ENCODE results near the gene SERPINB10. TPM values are rescaled to one million over a fixed set of nuclear protein-coding genes. Genes with fewer than 3 reads are reported as not detected.

SERPINB10 gene
- total and polyA plus RNA-seq, 2 donors (not counting 1 experiment from before 2014, with no cell fraction given) = not detected

DNA sequence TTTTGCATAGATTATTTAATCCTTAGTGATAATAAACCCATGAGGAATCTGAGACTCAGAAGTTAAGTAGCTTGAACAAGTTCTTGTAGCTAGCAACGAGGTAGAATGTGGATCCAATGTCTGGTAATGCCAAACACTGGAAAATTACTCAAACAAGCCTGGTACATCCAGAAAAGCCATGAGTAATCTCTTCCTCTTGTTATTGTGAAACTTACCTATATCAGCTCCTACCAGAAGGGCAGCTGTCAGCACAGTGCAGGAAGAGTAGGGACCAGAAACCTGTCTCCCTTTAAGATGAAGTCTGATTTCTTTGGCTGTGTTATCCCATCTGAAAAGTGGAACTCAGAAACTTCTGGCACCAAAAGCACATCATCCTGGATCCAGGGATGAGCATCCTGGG lies 54.4 kb downstream of the SERPINB10 start:
- Histone ChIP-seq H4K20me1 (ENCODE audit: control insufficient read depth, insufficient read depth, low read length, poor library complexity, severe bottlenecking) (no peaks in the 10 kb centered on the region), H2AFZ (ENCODE audit: insufficient read depth, low read depth, low read length, poor library complexity, severe bottlenecking) (no peak overlapping the region), H3K4me2 (replicated peaks; ENCODE audit: low read depth, low read length, poor library complexity, severe bottlenecking) (no peak overlapping the region), H3K27ac (ENCODE audit: low read length in 2 of 2) (no peak overlapping the region), H3K27me3 (replicated peaks in 1 of 4; ENCODE audit: control extremely low read depth in 1 of 4, control insufficient read depth in 3 of 4, insufficient read depth in 4 of 4, low read length in 3 of 4) (no peaks in the 10 kb centered on the region), H3K9me3 (ENCODE audit: control extremely low read depth in 1 of 3, control insufficient read depth in 2 of 3, insufficient read depth in 1 of 3, low read length in 2 of 3) (no peaks in the 10 kb centered on the region), H3K79me2 (ENCODE audit: control insufficient read depth, insufficient read depth, low read length) (no peaks in the 10 kb centered on the region), H3K9ac (ENCODE audit: low read length) (no peak overlapping the region), H3K4me1 (ENCODE audit: control insufficient read depth in 2 of 2, insufficient read depth in 2 of 2, low read length in 2 of 2) (no peaks in the 10 kb centered on the region), H3K36me3 (replicated peaks in 1 of 2; ENCODE audit: control extremely low read depth in 1 of 2, control insufficient read depth in 1 of 2, extremely low read depth in 1 of 2, insufficient read depth in 2 of 2, low read length in 1 of 2) (no peaks in the 10 kb centered on the region), H3K4me3 (ENCODE audit: control extremely low read depth in 1 of 5, extremely low read depth in 1 of 5, insufficient read depth in 1 of 5, low read depth in 2 of 5, low read length in 4 of 5) (no peak overlapping the region)
- Mint-ChIP-seq H3K27ac (no peak overlapping the region), H3K9me3 (ENCODE audit: insufficient read depth) (no peaks in the 10 kb centered on the region), H3K4me3 (no peak overlapping the region), H3K27me3 (peaks cover 4% of the 10 kb centered on the region), H3K4me1 (no peaks in the 10 kb centered on the region)
- no peak for ATAC-seq (ENCODE audit: low read depth)
- intact Hi-C loops (cut with micrococcal nuclease) = no loop called here
- TF ChIP-seq, protein P1, sequence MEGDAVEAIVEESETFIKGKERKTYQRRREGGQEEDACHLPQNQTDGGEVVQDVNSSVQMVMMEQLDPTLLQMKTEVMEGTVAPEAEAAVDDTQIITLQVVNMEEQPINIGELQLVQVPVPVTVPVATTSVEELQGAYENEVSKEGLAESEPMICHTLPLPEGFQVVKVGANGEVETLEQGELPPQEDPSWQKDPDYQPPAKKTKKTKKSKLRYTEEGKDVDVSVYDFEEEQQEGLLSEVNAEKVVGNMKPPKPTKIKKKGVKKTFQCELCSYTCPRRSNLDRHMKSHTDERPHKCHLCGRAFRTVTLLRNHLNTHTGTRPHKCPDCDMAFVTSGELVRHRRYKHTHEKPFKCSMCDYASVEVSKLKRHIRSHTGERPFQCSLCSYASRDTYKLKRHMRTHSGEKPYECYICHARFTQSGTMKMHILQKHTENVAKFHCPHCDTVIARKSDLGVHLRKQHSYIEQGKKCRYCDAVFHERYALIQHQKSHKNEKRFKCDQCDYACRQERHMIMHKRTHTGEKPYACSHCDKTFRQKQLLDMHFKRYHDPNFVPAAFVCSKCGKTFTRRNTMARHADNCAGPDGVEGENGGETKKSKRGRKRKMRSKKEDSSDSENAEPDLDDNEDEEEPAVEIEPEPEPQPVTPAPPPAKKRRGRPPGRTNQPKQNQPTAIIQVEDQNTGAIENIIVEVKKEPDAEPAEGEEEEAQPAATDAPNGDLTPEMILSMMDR (IDR thresholded peaks at IDR 0.05) = no peak
- TF ChIP-seq EZH2 (IDR thresholded peaks at IDR 0.05; ENCODE audit: borderline replicate concordance, insufficient read depth, low read depth, low read length, poor library complexity, severe bottlenecking) = no peak
- ChIA-PET CTCF (interaction anchor here (0.6 to 4.4 kb wide), 7 partner anchors 8 to 444 kb away, joined by 3 to 50 read pairs (median 5); no protein-coding TSS in a partner anchor), POLR2A (no interaction called here)
- DNase-seq = no peak
- WGBS (ENCODE audit: insufficient coverage) = no CpG with 5 or more reads among the region's 1 CpG

DNA sequence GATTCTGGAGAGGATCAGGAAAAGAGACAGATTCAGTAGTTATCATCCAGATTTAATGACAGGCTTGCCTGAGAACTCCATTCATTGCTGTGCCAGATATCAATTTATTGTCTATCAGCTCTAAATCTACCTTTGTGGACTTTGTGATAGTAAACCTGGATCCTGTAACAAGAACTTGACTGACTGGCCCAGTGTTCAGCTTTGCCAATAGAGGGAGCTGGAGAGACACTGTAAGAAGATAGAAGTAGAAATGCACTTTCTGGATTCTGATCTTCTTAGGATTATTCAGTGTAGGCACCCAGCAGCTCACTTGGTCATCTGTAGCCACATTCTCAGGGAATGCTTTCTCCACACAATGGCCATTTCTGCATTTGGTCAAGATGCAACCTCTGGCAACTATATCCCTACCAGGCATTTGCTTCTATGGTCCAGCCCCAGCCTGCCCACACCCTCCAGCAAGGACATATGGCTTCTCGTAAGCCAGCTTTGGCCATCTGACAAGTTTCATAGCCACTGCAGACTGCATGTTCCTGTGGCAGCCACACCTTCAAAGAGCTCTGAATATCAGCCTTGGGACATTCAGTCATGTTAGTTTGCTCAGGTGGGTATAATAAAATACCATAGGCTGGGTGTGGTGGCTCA lies 56.0 kb downstream of the SERPINB10 start:
- TF ChIP-seq EZH2 (IDR thresholded peaks at IDR 0.05; ENCODE audit: borderline replicate concordance, insufficient read depth, low read depth, low read length, poor library complexity, severe bottlenecking) = no peak
- TF ChIP-seq, protein P1 (IDR thresholded peaks at IDR 0.05) = peak; percentile 89
- ATAC-seq (ENCODE audit: low read depth) (peak; percentile 63), DNase-seq (peak; percentile 72)
- intact Hi-C loops (cut with micrococcal nuclease) = loop anchor here (1.0 kb wide), 3 partner anchors 12 to 31 kb away; no protein-coding TSS in a partner anchor
- Histone ChIP-seq H2AFZ (ENCODE audit: insufficient read depth, low read depth, low read length, poor library complexity, severe bottlenecking) (no peak overlapping the region), H3K4me2 (replicated peaks; ENCODE audit: low read depth, low read length, poor library complexity, severe bottlenecking) (no peak overlapping the region), H3K4me3 (ENCODE audit: control extremely low read depth in 1 of 5, extremely low read depth in 1 of 5, insufficient read depth in 1 of 5, low read depth in 2 of 5, low read length in 4 of 5) (no peak overlapping the region), H3K27me3 (replicated peaks in 1 of 4; ENCODE audit: control extremely low read depth in 1 of 4, control insufficient read depth in 3 of 4, insufficient read depth in 4 of 4, low read length in 3 of 4) (no peaks in the 10 kb centered on the region), H3K79me2 (ENCODE audit: control insufficient read depth, insufficient read depth, low read length) (peaks cover 1% of the 10 kb centered on the region), H3K36me3 (replicated peaks in 1 of 2; ENCODE audit: control extremely low read depth in 1 of 2, control insufficient read depth in 1 of 2, extremely low read depth in 1 of 2, insufficient read depth in 2 of 2, low read length in 1 of 2) (no peaks in the 10 kb centered on the region), H3K4me1 (ENCODE audit: control insufficient read depth in 2 of 2, insufficient read depth in 2 of 2, low read length in 2 of 2) (no peaks in the 10 kb centered on the region), H4K20me1 (ENCODE audit: control insufficient read depth, insufficient read depth, low read length, poor library complexity, severe bottlenecking) (no peaks in the 10 kb centered on the region), H3K27ac (ENCODE audit: low read length in 2 of 2) (no peak overlapping the region), H3K9me3 (ENCODE audit: control extremely low read depth in 1 of 3, control insufficient read depth in 2 of 3, insufficient read depth in 1 of 3, low read length in 2 of 3) (no peaks in the 10 kb centered on the region), H3K9ac (ENCODE audit: low read length) (no peak overlapping the region)
- no peak overlapping the region for H3K4me3 Mint-ChIP-seq
- ChIA-PET CTCF (interaction anchor here (0.7 to 4.4 kb wide), 18 partner anchors 10 to 1542 kb away, joined by 3 to 50 read pairs (median 6); partner anchors contain the start of genes HMSD and PHLPP1), POLR2A (no interaction called here)
- WGBS (ENCODE audit: insufficient coverage) = 91% methylated on average over 1 of the region's 1 CpG
- H3K27ac Mint-ChIP-seq = no peak overlapping the region
- H3K27me3 Mint-ChIP-seq = peaks cover 4% of the 10 kb centered on the region
- no peaks in the 10 kb centered on the region for H3K4me1 Mint-ChIP-seq
- no peaks in the 10 kb centered on the region for H3K9me3 Mint-ChIP-seq (ENCODE audit: insufficient read depth)
